ENCODE data around the gene PCDH9.

Gene PCDH9

GRCh38 chr13:67018775-67019174, 211.4 kb downstream of the PCDH9 start:
- intact Hi-C loops (cut with DNase I), result no loop called here
- no peak for DNase-seq

GRCh38 chr13:67017276-67017675, 212.9 kb downstream of the PCDH9 start:
- no peak for DNase-seq
- intact Hi-C loops (cut with DNase I), result no loop called here

GRCh38 chr13:67015976-67016600, 214.0 kb downstream of the PCDH9 start:
- no peak for DNase-seq
- intact Hi-C loops (cut with DNase I), result no loop called here

GRCh38 chr13:67014399-67014798, 215.7 kb downstream of the PCDH9 start:
- DNase-seq, result no peak
- intact Hi-C loops (cut with DNase I), result no loop called here

GRCh38 chr13:67013709-67014108, 216.4 kb downstream of the PCDH9 start:
- no peak for DNase-seq
- intact Hi-C loops (cut with DNase I), result no loop called here

- intact Hi-C loops (cut with DNase I), result no loop called here
- DNase-seq, result no peak
These were observed 222.0 kb downstream of the PCDH9 start for GRCh38 chr13:67008075-67008668.

- intact Hi-C loops (cut with DNase I), result no loop called here
- no peak for DNase-seq
These were observed 225.6 kb downstream of the PCDH9 start for GRCh38 chr13:67004511-67004910.

- DNase-seq, result no peak
- intact Hi-C loops (cut with DNase I), result no loop called here
These were observed 226.4 kb downstream of the PCDH9 start for GRCh38 chr13:67003743-67004142.

- peak in 9 of 42 donors; percentile 5 to 53 (median 20) for DNase-seq
- intact Hi-C loops (cut with DNase I), result no loop called here
These were observed 228.8 kb downstream of the PCDH9 start for GRCh38 chr13:67001363-67001762.

GRCh38 chr13:66996503-66996902, 233.6 kb downstream of the PCDH9 start:
- intact Hi-C loops (cut with DNase I), result loop anchor here (10.0 kb wide), 2 partner anchors 78 to 228 kb away; no protein-coding TSS in a partner anchor
- no peak for DNase-seq

- DNase-seq, result peak in 1 of 42 donors; percentile 9
- intact Hi-C loops (cut with DNase I), result loop anchor here (10.0 kb wide), 2 partner anchors 80 to 230 kb away; no protein-coding TSS in a partner anchor
These were observed 234.9 kb downstream of the PCDH9 start for GRCh38 chr13:66995203-66995611.

- DNase-seq, result no peak
- intact Hi-C loops (cut with DNase I), result loop anchor here (10.0 kb wide), 2 partner anchors 80 to 230 kb away; no protein-coding TSS in a partner anchor
These were observed 235.5 kb downstream of the PCDH9 start for GRCh38 chr13:66994517-66995202.

- DNase-seq, result peak; percentile 67 to 95 (median 88)
- intact Hi-C loops (cut with DNase I), result loop anchor here (10.0 kb wide), 2 partner anchors 81 to 231 kb away; no protein-coding TSS in a partner anchor
These were observed 236.0 kb downstream of the PCDH9 start for GRCh38 chr13:66994097-66994496.

- intact Hi-C loops (cut with DNase I), result loop anchor here (10.0 kb wide), 2 partner anchors 82 to 232 kb away; no protein-coding TSS in a partner anchor
- no peak for DNase-seq
These were observed 237.4 kb downstream of the PCDH9 start for GRCh38 chr13:66992719-66993118.

GRCh38 chr13:66992183-66992582, 238.0 kb downstream of the PCDH9 start:
- DNase-seq, result peak in 39 of 42 donors; percentile 11 to 87 (median 59)
- intact Hi-C loops (cut with DNase I), result loop anchor here (10.0 kb wide), 2 partner anchors 83 to 233 kb away; no protein-coding TSS in a partner anchor

- intact Hi-C loops (cut with DNase I), result no loop called here
- DNase-seq, result no peak
These were observed 245.9 kb downstream of the PCDH9 start for GRCh38 chr13:66984241-66984640.

- no peak for DNase-seq
- intact Hi-C loops (cut with DNase I), result no loop called here
These were observed 248.2 kb downstream of the PCDH9 start for GRCh38 chr13:66981912-66982311.

GRCh38 chr13:66977161-66977560, 253.0 kb downstream of the PCDH9 start:
- intact Hi-C loops (cut with DNase I), result no loop called here
- DNase-seq, result no peak

GRCh38 chr13:66974889-66975288, 255.2 kb downstream of the PCDH9 start:
- intact Hi-C loops (cut with DNase I), result no loop called here
- DNase-seq, result no peak

GRCh38 chr13:66974174-66974573, 256.0 kb downstream of the PCDH9 start:
- intact Hi-C loops (cut with DNase I), result no loop called here
- no peak for DNase-seq

Data from head of caudate nucleus (tissue), 42 donors.